Stomach (tissue), 9 donors: ENCODE measurements around the gene GP5. TPM values are rescaled to one million over a fixed set of nuclear protein-coding genes. Genes with fewer than 3 reads are reported as not detected.

Experiments
- DNase-seq, 2 donors: peaks; one replicate each; pipeline versions ENCODE4 v3.0.0 to v3.0.0-alpha.2; 2013 to 2019
- H3K27ac ChIP-seq, 5 donors: fragments of 200-600 bp in 4 of 5; sonication (generic) in 4 of 5; one replicate each; pipeline ENCODE4 v1.5.1; 2013 to 2019; ENCODE audit warnings: mild to moderate bottlenecking in 1 of 5, moderate library complexity in 1 of 5
- H3K27me3 ChIP-seq, 3 donors: fragments of 200-600 bp; sonication (generic); one replicate each; pipeline ENCODE4 v1.5.1; 2017 to 2019; ENCODE audit warnings: mixed run types in 1 of 3
- H3K36me3 ChIP-seq, 4 donors: fragments of 200-600 bp; sonication (generic); 1 replicate in 3 of 4; 2 replicates in 1 of 4; pipeline ENCODE4 v1.5.1; 2016 to 2019
- H3K4me1 ChIP-seq, 4 donors: fragments of 200-600 bp; sonication (generic); one replicate each; pipeline ENCODE4 v1.5.1; 2016 to 2019
- H3K4me3 ChIP-seq, 4 donors: fragments of 200-600 bp; sonication (generic) in 3 of 4; one replicate each; pipeline ENCODE4 v1.5.1; 2016 to 2019; ENCODE audit warnings: mild to moderate bottlenecking in 1 of 4
- H3K9me3 ChIP-seq, 4 donors: fragments of 200-600 bp; sonication (generic); one replicate each; pipeline ENCODE4 v1.5.1; 2016 to 2019
- CTCF ChIP-seq, 7 experiments: fragments of 450-650 bp in 4 of 7; fragments of 200-600 bp in 3 of 7; sonication (generic) in 3 of 7; IDR thresholded peaks; one replicate each; pipeline ENCODE4 v1.5.1; 2016 to 2019; ENCODE audit warnings: antibody characterized with exemption in 7 of 7, control low read depth in 2 of 7, mild to moderate bottlenecking in 1 of 7
- EP300 ChIP-seq: sonication (generic); formaldehyde crosslinking; IDR thresholded peaks from one replicate; pipeline ENCODE4 v1.6.1; 2017; ENCODE audit warnings: antibody characterized with exemption
- POLR2A ChIP-seq, 4 donors: fragments of 450-650 bp; IDR thresholded peaks; one replicate each; pipeline ENCODE4 v1.6.1; 2016; ENCODE audit warnings: antibody characterized with exemption in 4 of 4, control low read depth in 2 of 4, mild to moderate bottlenecking in 1 of 4, moderate library complexity in 1 of 4
- POLR2AphosphoS5 ChIP-seq, 3 donors: sonication (generic); formaldehyde crosslinking; IDR thresholded peaks; one replicate each; pipeline ENCODE4 v1.6.1; 2016; ENCODE audit warnings: antibody characterized with exemption in 3 of 3
- whole genome bisulfite sequencing, 5 donors: extraction: QIAGEN DNeasy Blood & Tissue Kit in 3 of 5; methylation state at CpG; one replicate each; pipeline versions ENCODE4 v1.1.5 to v1.1.7; 2013 to 2018; 5-methylcytosine and 5-hydroxymethylcytosine counted together
- intact Hi-C: fragments of 100-400 bp; cut with DNase I; formaldehyde crosslinking; loops from one replicate; pipeline ENCODE4 v1.15.1; 2023; ENCODE audit warnings: low total_unique reads
- polyA plus RNA-seq, 3 donors: library from polyadenylated mRNA; stranded (reverse); fragments of 200-250 nt; gene quantifications; one replicate each; pipeline ENCODE4 v1.2.3, GENCODE V29; 2013
- total RNA-seq, 5 donors: library from RNA; depleted of rRNA; stranded (reverse); fragments of >200 nt; gene quantifications; one replicate each; pipeline versions ENCODE4 v1.1.0 to v1.2.3, GENCODE V29; 2014 to 2016
- donor health status: healthy with polysubstance abuse.
- donor health status: Bipolar disorder and iron deficiency.
- donor health status: healthy.

The GP5 gene
- total and polyA plus RNA-seq, 8 donors, result 0.18 TPM; not detected in 7

GRCh38 chr3:194351080-194351672 lies 47.9 kb downstream of the GP5 start, which contains the start of gene CPN2:
Gene CPN2 (minus strand): TSS chr3:194351328. CDS start chr3:194342702, 8,626 bp downstream.
- intact Hi-C loops, result no loop called here
- 88 to 93% (median 91%) methylated on average over 16 to 24 of the region's 24 CpGs for WGBS, 5 donors
- Histone ChIP-seq H3K9me3 (no peaks in the 10 kb centered on the region), H3K27ac (no peak within 1 kb of the TSS), H3K27me3 (no peaks in the 10 kb centered on the region), H3K4me1 (no peaks in the 10 kb centered on the region), H3K4me3 (no peak within 1 kb of the TSS), H3K36me3 (no peaks in the 10 kb centered on the region)
- no peak for TF ChIP-seq CTCF (IDR thresholded peaks at IDR 0.05)
- no peak for TF ChIP-seq POLR2AphosphoS5 (IDR thresholded peaks at IDR 0.05)
- no peak for TF ChIP-seq POLR2A (IDR thresholded peaks at IDR 0.05)
- no peak for TF ChIP-seq EP300
- no peak for DNase-seq

DNA sequence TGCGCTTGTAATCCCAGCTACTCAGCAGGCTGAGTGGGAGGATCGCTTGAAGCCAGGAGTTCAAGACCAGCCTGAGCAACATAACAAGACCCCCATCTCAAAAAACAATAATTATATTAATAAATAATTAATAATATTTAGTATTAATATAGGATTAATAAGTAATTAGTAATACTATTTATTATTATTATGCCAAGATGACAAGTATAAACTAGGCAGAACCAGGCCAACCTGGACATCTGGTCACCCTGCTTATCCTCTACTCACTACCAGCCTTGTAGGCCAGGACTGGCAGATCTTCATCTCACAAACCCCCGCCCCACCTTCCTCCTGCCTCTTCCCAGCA lies 48.4 kb downstream of the GP5 start:
- TF ChIP-seq POLR2AphosphoS5 (IDR thresholded peaks at IDR 0.05), result no peak
- no peak for TF ChIP-seq CTCF (IDR thresholded peaks at IDR 0.05)
- TF ChIP-seq EP300, result no peak
- TF ChIP-seq POLR2A (IDR thresholded peaks at IDR 0.05), result no peak
- no peaks in the 10 kb centered on the region for H3K36me3 ChIP-seq
- H3K27ac ChIP-seq, result no peak overlapping the region
- no peaks in the 10 kb centered on the region for H3K4me1 ChIP-seq
- intact Hi-C loops, result no loop called here
- H3K4me3 ChIP-seq, result no peak overlapping the region
- no peaks in the 10 kb centered on the region for H3K9me3 ChIP-seq
- no peaks in the 10 kb centered on the region for H3K27me3 ChIP-seq
- no peak for DNase-seq
- 62 to 86% (median 82%) methylated on average over 3 of the region's 3 CpGs for WGBS, 5 donors

- no peak for DNase-seq
- Histone ChIP-seq H3K27ac (no peak overlapping the region), H3K36me3 (no peaks in the 10 kb centered on the region), H3K4me1 (no peaks in the 10 kb centered on the region), H3K4me3 (no peak overlapping the region), H3K27me3 (no peaks in the 10 kb centered on the region), H3K9me3 (no peaks in the 10 kb centered on the region)
- 75 to 86% (median 79%) methylated on average over 6 of the region's 6 CpGs for WGBS, 5 donors
- TF ChIP-seq POLR2AphosphoS5 (IDR thresholded peaks at IDR 0.05), result no peak
- no peak for TF ChIP-seq CTCF (IDR thresholded peaks at IDR 0.05)
- TF ChIP-seq EP300, result no peak
- TF ChIP-seq POLR2A (IDR thresholded peaks at IDR 0.05), result no peak
- intact Hi-C loops, result loop anchor here (10.0 kb wide), 1 partner anchor 246 kb away; no protein-coding TSS in a partner anchor
Measured at GRCh38 chr3:194348354-194348753, 50.7 kb downstream of the GP5 start.

DNA sequence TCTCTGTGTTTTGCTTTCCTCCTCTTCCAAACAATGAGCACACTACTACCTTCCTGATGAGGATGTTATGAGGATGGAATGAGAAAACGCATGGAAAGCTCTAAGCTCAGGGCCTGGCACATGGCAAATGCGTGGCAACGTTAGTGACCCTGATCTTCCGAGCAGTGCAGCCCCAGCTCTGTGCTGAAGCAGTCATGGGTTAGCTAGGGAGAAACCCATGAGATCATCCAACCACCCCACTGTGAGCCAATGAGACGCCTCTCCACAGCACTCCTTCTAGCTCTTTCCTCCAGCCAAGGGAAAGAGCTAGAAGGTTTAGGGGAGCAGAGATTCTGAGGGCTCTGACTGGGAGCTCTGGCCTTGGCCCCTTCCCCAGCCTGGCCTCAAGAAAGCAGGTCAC lies 52.4 kb downstream of the GP5 start:
- no peak overlapping the region for H3K27ac ChIP-seq
- H3K27me3 ChIP-seq, result no peaks in the 10 kb centered on the region
- no peak for DNase-seq
- H3K9me3 ChIP-seq, result no peaks in the 10 kb centered on the region
- no peaks in the 10 kb centered on the region for H3K4me1 ChIP-seq
- 79 to 90% (median 84%) methylated on average over 4 to 5 of the region's 5 CpGs for WGBS, 5 donors
- H3K4me3 ChIP-seq, result no peak overlapping the region
- intact Hi-C loops, result loop anchor here (10.0 kb wide), 1 partner anchor 248 kb away; no protein-coding TSS in a partner anchor
- TF ChIP-seq POLR2AphosphoS5 (IDR thresholded peaks at IDR 0.05), result no peak
- no peak for TF ChIP-seq EP300
- no peak for TF ChIP-seq CTCF (IDR thresholded peaks at IDR 0.05)
- no peaks in the 10 kb centered on the region for H3K36me3 ChIP-seq
